Measurements from ENCODE around the gene YIF1B. TPM values are rescaled to one million over a fixed set of nuclear protein-coding genes. Genes with fewer than 3 reads are reported as not detected.

YIF1B gene
- total and polyA plus RNA-seq, 8 donors: 27.8 to 59.6 (median 32.3) TPM

- Histone ChIP-seq H3K36me3 (no peaks in the 10 kb centered on the region), H3K4me1 (peaks cover 14 to 55% of the 10 kb centered on the region in 2 donors), H3K9me3 (no peaks in the 10 kb centered on the region), H3K27me3 (peaks cover 0 to 10% of the 10 kb centered on the region in 2 donors), H3K27ac (peak overlapping the region in 1 of 2 donors; percentile 44), H3K4me3 (no peak overlapping the region)
- peak in 1 of 4 donors; percentile 28 for DNase-seq
- no peak for TF ChIP-seq CTCF (IDR thresholded peaks at IDR 0.05)
- intact Hi-C loops (cut with DNase I): no loop called here
- no peak for ATAC-seq
These were observed 47.2 kb downstream of the YIF1B start for GRCh38 chr19:38268539-38268938.

GRCh38 chr19:38267761-38268483, 47.8 kb downstream of the YIF1B start:
- H3K36me3 ChIP-seq: no peaks in the 10 kb centered on the region
- no peak overlapping the region for H3K4me3 ChIP-seq
- peak overlapping the region in 1 of 2 donors; percentile 44 for H3K27ac ChIP-seq
- no peak for TF ChIP-seq CTCF (IDR thresholded peaks at IDR 0.05)
- H3K9me3 ChIP-seq: no peaks in the 10 kb centered on the region
- H3K4me1 ChIP-seq: peaks cover 14 to 61% of the 10 kb centered on the region in 2 donors
- intact Hi-C loops (cut with DNase I): no loop called here
- peak in 3 of 4 donors; percentile 31 to 52 (median 47) for DNase-seq
- peak; percentile 8 for ATAC-seq
- H3K27me3 ChIP-seq: peaks cover 0 to 10% of the 10 kb centered on the region in 2 donors

- H3K27me3 ChIP-seq: peaks cover 0 to 10% of the 10 kb centered on the region in 2 donors
- peaks cover 14 to 61% of the 10 kb centered on the region in 2 donors for H3K4me1 ChIP-seq
- H3K36me3 ChIP-seq: no peaks in the 10 kb centered on the region
- peak overlapping the region; percentile 48 to 55 for H3K27ac ChIP-seq
- ATAC-seq: peak; percentile 2
- H3K4me3 ChIP-seq: peak overlapping the region in 1 of 2 donors; percentile 64
- TF ChIP-seq CTCF (IDR thresholded peaks at IDR 0.05): no peak
- DNase-seq: no peak
- no peaks in the 10 kb centered on the region for H3K9me3 ChIP-seq
- intact Hi-C loops (cut with DNase I): no loop called here
These were observed 48.7 kb downstream of the YIF1B start for GRCh38 chr19:38266981-38267597.

GRCh38 chr19:38265921-38266429, 49.8 kb downstream of the YIF1B start:
- Histone ChIP-seq H3K9me3 (no peaks in the 10 kb centered on the region), H3K27me3 (peaks cover 0 to 10% of the 10 kb centered on the region in 2 donors), H3K27ac (peak overlapping the region; percentile 85 to 92), H3K36me3 (no peaks in the 10 kb centered on the region), H3K4me3 (peak overlapping the region; percentile 64 to 73), H3K4me1 (peaks cover 14 to 61% of the 10 kb centered on the region in 2 donors)
- ATAC-seq (peak; percentile 4), DNase-seq (peak in 1 of 4 donors; percentile 49)
- intact Hi-C loops (cut with DNase I): no loop called here
- TF ChIP-seq CTCF (IDR thresholded peaks at IDR 0.05): no peak

All from left lung (tissue), 10 donors.